SH-SY5Y (cell line): ENCODE measurements around the gene BAIAP2L2.

Experiments used
- GATA2 ChIP-seq: IDR thresholded peaks from 2 replicates; pipeline ENCODE4 v1.6.1; 2011; ENCODE audit warnings: mild to moderate bottlenecking, low read depth, low read length
- GATA3 ChIP-seq: IDR thresholded peaks from 2 replicates; pipeline ENCODE4 v1.6.1; 2011; ENCODE audit warnings: low read depth, mild to moderate bottlenecking, low read length, moderate library complexity

GRCh38 chr22:38079804-38080203, 30.7 kb downstream of the BAIAP2L2 start:
- no peak for TF ChIP-seq GATA2
- no peak for TF ChIP-seq GATA3
